ENCODE results near the gene SLC30A9. TPM values are rescaled to one million over a fixed set of nuclear protein-coding genes. Genes with fewer than 3 reads are reported as not detected.

SLC30A9 gene
- total RNA-seq, 1 donor from 2014 or later: 49.9 TPM

- intact Hi-C loops (cut with micrococcal nuclease): no loop called here
- DNase-seq (ENCODE audit: low spot score): no peak
- no peak overlapping the region for H3K27ac Mint-ChIP-seq
- H3K4me1 Mint-ChIP-seq (ENCODE audit: low read depth): no peaks in the 10 kb centered on the region
- no peaks in the 10 kb centered on the region for H3K27me3 Mint-ChIP-seq (ENCODE audit: low read depth)
- no peak overlapping the region for H3K4me3 Mint-ChIP-seq (ENCODE audit: low read depth)
- H3K36me3 Mint-ChIP-seq (ENCODE audit: low read depth): no peaks in the 10 kb centered on the region
- no peaks in the 10 kb centered on the region for H3K9me3 Mint-ChIP-seq
Observed at GRCh38 chr4:42119886-42120285, 129.6 kb downstream of the SLC30A9 start.

GRCh38 chr4:42122237-42122636 is 131.9 kb downstream of the SLC30A9 start:
- H3K4me3 Mint-ChIP-seq (ENCODE audit: low read depth): no peak overlapping the region

GRCh38 chr4:42123071-42123644 is 132.8 kb downstream of the SLC30A9 start:
- Mint-ChIP-seq H3K36me3 (ENCODE audit: low read depth) (no peaks in the 10 kb centered on the region), H3K27me3 (ENCODE audit: low read depth) (no peaks in the 10 kb centered on the region), H3K9me3 (no peaks in the 10 kb centered on the region), H3K27ac (no peak overlapping the region), H3K4me1 (ENCODE audit: low read depth) (no peaks in the 10 kb centered on the region), H3K4me3 (ENCODE audit: low read depth) (no peak overlapping the region)
- intact Hi-C loops (cut with micrococcal nuclease): no loop called here
- DNase-seq (ENCODE audit: low spot score): no peak

More at GRCh38 chr4:42122237-42122636, 131.9 kb downstream of the SLC30A9 start:
- Mint-ChIP-seq H3K36me3 (ENCODE audit: low read depth) (no peaks in the 10 kb centered on the region), H3K27ac (no peak overlapping the region), H3K27me3 (ENCODE audit: low read depth) (no peaks in the 10 kb centered on the region), H3K4me1 (ENCODE audit: low read depth) (no peaks in the 10 kb centered on the region), H3K9me3 (no peaks in the 10 kb centered on the region)
- no peak for DNase-seq (ENCODE audit: low spot score)
- intact Hi-C loops (cut with micrococcal nuclease): no loop called here

DNA sequence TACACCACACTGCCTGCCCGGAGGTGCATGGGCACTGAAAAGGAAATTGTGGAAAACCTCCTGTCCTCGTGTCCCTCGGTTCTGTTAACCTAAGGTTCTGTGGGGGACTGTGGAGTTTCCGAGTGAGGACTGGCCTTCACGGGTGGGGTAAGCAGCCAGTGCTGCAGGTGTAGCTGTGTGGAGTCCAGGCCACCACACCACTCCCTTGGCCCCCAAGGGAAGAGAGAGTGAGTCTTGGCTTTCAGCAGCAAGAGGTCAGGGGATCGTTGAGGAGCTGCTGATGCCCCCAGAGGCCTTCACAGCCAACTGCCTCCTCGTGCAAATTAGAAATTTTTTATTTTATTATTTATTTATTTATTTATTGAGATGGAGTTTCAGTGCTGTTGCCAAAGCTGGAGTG is 141.8 kb downstream of the SLC30A9 start:
- no peaks in the 10 kb centered on the region for H3K36me3 Mint-ChIP-seq (ENCODE audit: low read depth)
- intact Hi-C loops (cut with micrococcal nuclease): no loop called here
- no peak overlapping the region for H3K27ac Mint-ChIP-seq
- no peak for DNase-seq (ENCODE audit: low spot score)
- no peaks in the 10 kb centered on the region for H3K4me1 Mint-ChIP-seq (ENCODE audit: low read depth)
- H3K27me3 Mint-ChIP-seq (ENCODE audit: low read depth): no peaks in the 10 kb centered on the region
- no peak overlapping the region for H3K4me3 Mint-ChIP-seq (ENCODE audit: low read depth)
- H3K9me3 Mint-ChIP-seq: no peaks in the 10 kb centered on the region

DNA sequence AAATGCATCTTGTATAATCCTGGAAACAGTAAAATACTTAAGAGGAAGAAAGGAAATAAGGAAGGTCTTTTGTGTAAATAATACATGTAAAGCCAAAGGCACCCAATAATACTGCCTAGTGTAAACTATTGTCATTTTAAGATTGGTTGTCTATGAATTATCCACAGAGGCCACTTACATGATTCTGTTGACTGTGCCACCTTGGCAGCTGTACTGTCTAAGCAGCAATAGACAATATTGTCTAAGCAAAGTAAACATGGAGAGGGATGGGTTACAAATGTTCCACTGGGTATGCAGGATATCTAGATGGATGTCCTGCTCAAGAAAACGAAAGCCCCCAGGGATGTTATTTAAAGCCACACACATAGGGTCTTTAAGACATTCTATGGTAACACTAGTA is 142.7 kb downstream of the SLC30A9 start:
- no peaks in the 10 kb centered on the region for H3K36me3 Mint-ChIP-seq (ENCODE audit: low read depth)
- no peak for DNase-seq (ENCODE audit: low spot score)
- no peaks in the 10 kb centered on the region for H3K9me3 Mint-ChIP-seq
- intact Hi-C loops (cut with micrococcal nuclease): no loop called here
- no peak overlapping the region for H3K27ac Mint-ChIP-seq
- H3K27me3 Mint-ChIP-seq (ENCODE audit: low read depth): peaks cover 2% of the 10 kb centered on the region
- no peak overlapping the region for H3K4me3 Mint-ChIP-seq (ENCODE audit: low read depth)
- H3K4me1 Mint-ChIP-seq (ENCODE audit: low read depth): no peaks in the 10 kb centered on the region

DNA sequence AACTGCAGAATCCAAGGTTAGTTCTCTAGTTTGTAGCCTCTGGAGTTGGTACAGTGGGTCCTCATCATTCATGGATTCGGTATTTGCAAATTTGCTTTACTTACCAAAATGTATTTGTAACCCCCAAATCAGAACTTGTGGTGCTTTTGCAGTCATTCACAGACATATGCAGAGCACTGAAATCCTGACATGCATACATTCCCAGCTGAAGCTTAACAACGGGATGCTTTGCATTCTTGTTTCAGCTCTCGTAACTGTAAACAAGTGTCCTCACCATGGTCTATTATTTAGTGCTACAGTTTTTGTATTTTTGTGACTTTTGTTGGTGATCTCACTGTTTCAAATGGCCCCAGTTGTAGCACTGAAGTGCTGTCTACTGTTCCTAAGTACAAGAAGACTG is 146.0 kb downstream of the SLC30A9 start:
- Mint-ChIP-seq H3K9me3 (no peaks in the 10 kb centered on the region), H3K36me3 (ENCODE audit: low read depth) (no peaks in the 10 kb centered on the region), H3K27me3 (ENCODE audit: low read depth) (peaks cover 4% of the 10 kb centered on the region), H3K4me3 (ENCODE audit: low read depth) (no peak overlapping the region), H3K4me1 (ENCODE audit: low read depth) (no peaks in the 10 kb centered on the region), H3K27ac (no peak overlapping the region)
- DNase-seq (ENCODE audit: low spot score): no peak
- intact Hi-C loops (cut with micrococcal nuclease): no loop called here

Other genes starting within 250 kb of the SLC30A9 start
- gene PHOX2B, start 241.8 kb upstream of the SLC30A9 start, total RNA-seq: not detected in 2 replicates
- 76.7 and 84.0 TPM in 2 replicates for gene TMEM33, start 55.1 kb upstream of the SLC30A9 start, total RNA-seq
- gene DCAF4L1, start 8.8 kb upstream of the SLC30A9 start, total RNA-seq: 0.11 and 0.18 TPM in 2 replicates
- 0.11 and 0.21 TPM in 2 replicates for gene BEND4, start 162.1 kb downstream of the SLC30A9 start, total RNA-seq